Fibroblast of lung (primary cell): Measurements from ENCODE around the gene OR52D1. TPM values are rescaled to one million over a fixed set of nuclear protein-coding genes. Genes with fewer than 3 reads are reported as not detected.

Experiments used
- DNase-seq, 2 donors: peaks; one replicate each; pipeline versions ENCODE4 v3.0.0 to v3.0.0-alpha.2; 2010; ENCODE audit warnings: low read depth in 2 of 2
- H2AFZ ChIP-seq: 2 replicates; pipeline ENCODE4 v1.5.1; 2012; ENCODE audit warnings: low read length, control low read depth, inconsistent platforms
- H3K27ac ChIP-seq: 2 replicates; pipeline ENCODE4 v1.5.1; 2011; ENCODE audit warnings: low read length, control low read depth; ENCODE audit not compliant: insufficient read depth
- H3K27me3 ChIP-seq: 2 replicates; pipeline ENCODE4 v1.5.1; 2011; ENCODE audit warnings: mild to moderate bottlenecking, low read length; ENCODE audit not compliant: control insufficient read depth, insufficient read depth
- H3K36me3 ChIP-seq: 2 replicates; pipeline ENCODE4 v1.5.1; 2011; ENCODE audit warnings: low read length; ENCODE audit not compliant: control insufficient read depth, insufficient read depth
- H3K4me1 ChIP-seq: 2 replicates; pipeline ENCODE4 v1.5.1; 2011; ENCODE audit warnings: low read length; ENCODE audit not compliant: control insufficient read depth, insufficient read depth; ENCODE audit errors: extremely low read depth
- H3K4me2 ChIP-seq: 2 replicates; pipeline ENCODE4 v1.5.1; 2011; ENCODE audit warnings: low read length, control low read depth; ENCODE audit not compliant: insufficient read depth; ENCODE audit errors: extremely low read depth
- H3K4me3 ChIP-seq, 4 experiments: fragments of 200-600 bp in 1 of 4; sonication (generic) in 1 of 4; replicated peaks in 1 of 4; 2 replicates each; pipeline ENCODE4 v1.5.1; 2011 to 2016; ENCODE audit warnings: low read length in 4 of 4, low read depth in 3 of 4, mild to moderate bottlenecking in 3 of 4, control low read depth in 2 of 4, inconsistent platforms in 1 of 4, mixed read lengths in 1 of 4; ENCODE audit not compliant: insufficient read depth in 1 of 4; ENCODE audit errors: control extremely low read depth in 1 of 4
- H3K79me2 ChIP-seq: 2 replicates; pipeline ENCODE4 v1.5.1; 2012; ENCODE audit warnings: mild to moderate bottlenecking, low read length, inconsistent platforms; ENCODE audit not compliant: control insufficient read depth, insufficient read depth
- H3K9ac ChIP-seq: 2 replicates; pipeline ENCODE4 v1.5.1; 2011; ENCODE audit warnings: mild to moderate bottlenecking, low read length, control low read depth; ENCODE audit not compliant: insufficient read depth
- H3K9me3 ChIP-seq: 2 replicates; pipeline ENCODE4 v1.5.1; 2012; ENCODE audit warnings: low read depth, low read length; ENCODE audit not compliant: control insufficient read depth, insufficient read depth
- H4K20me1 ChIP-seq: 2 replicates; pipeline ENCODE4 v1.5.1; 2011; ENCODE audit warnings: low read length; ENCODE audit not compliant: control insufficient read depth, insufficient read depth; ENCODE audit errors: extremely low read depth
- CTCF ChIP-seq, 2 donors: IDR thresholded peaks in 1 of 2; conservative IDR thresholded peaks in 1 of 2; 1 replicate in 1 of 2; 2 replicates in 1 of 2; pipeline ENCODE4 v1.5.1; 2011 to 2012; ENCODE audit warnings: low read length in 2 of 2, control low read depth in 1 of 2, inconsistent platforms in 1 of 2, low read depth in 1 of 2, mild to moderate bottlenecking in 1 of 2
- EZH2 ChIP-seq: IDR thresholded peaks from 2 replicates; pipeline ENCODE4 v1.5.1; 2012; ENCODE audit warnings: low read length, control low read depth, mild to moderate bottlenecking; ENCODE audit errors: missing control alignments
- polyA plus RNA-seq, 2 donors: library from polyadenylated mRNA; depleted of rRNA in 1 of 2; stranded (reverse) in 1 of 2; unstranded in 1 of 2; fragments of >200 nt; gene quantifications; 2 replicates each; pipeline ENCODE4 v1.2.1, GENCODE V29; 2011 to 2012; ENCODE audit warnings: missing spikeins in 1 of 2
- total RNA-seq: library from RNA; depleted of rRNA; stranded (reverse); fragments of >200 nt; gene quantifications from 2 replicates; pipeline ENCODE4 v1.2.1, GENCODE V29; 2014

OR52D1 gene
- total and polyA plus RNA-seq, 2 donors (not counting 1 experiment from before 2014, with no cell fraction given): not detected

GRCh38 chr11:5467527-5467926 is 21.0 kb upstream of the OR52D1 start:
- no peaks in the 10 kb centered on the region for H3K27me3 ChIP-seq
- H2AFZ ChIP-seq: no peak overlapping the region
- no peaks in the 10 kb centered on the region for H3K79me2 ChIP-seq
- TF ChIP-seq EZH2: no peak
- TF ChIP-seq CTCF (conservative IDR thresholded peaks at IDR 0.05 in 1 of 2, IDR thresholded peaks at IDR 0.05 in 1 of 2; ENCODE audit: low read depth in 1 of 2, low read length in 2 of 2): no peak
- H3K9ac ChIP-seq: no peak overlapping the region
- H3K4me3 ChIP-seq: no peak overlapping the region
- H4K20me1 ChIP-seq: no peaks in the 10 kb centered on the region
- no peak overlapping the region for H3K27ac ChIP-seq
- H3K9me3 ChIP-seq: no peaks in the 10 kb centered on the region
- no peaks in the 10 kb centered on the region for H3K36me3 ChIP-seq
- no peaks in the 10 kb centered on the region for H3K4me1 ChIP-seq
- DNase-seq: no peak
- H3K4me2 ChIP-seq: no peak overlapping the region

GRCh38 chr11:5473921-5474320 is 14.6 kb upstream of the OR52D1 start:
- Histone ChIP-seq H3K4me3 (no peak overlapping the region), H4K20me1 (no peaks in the 10 kb centered on the region), H3K9ac (no peak overlapping the region), H3K4me1 (no peaks in the 10 kb centered on the region), H3K36me3 (no peaks in the 10 kb centered on the region), H2AFZ (no peak overlapping the region), H3K9me3 (no peaks in the 10 kb centered on the region), H3K27me3 (no peaks in the 10 kb centered on the region), H3K27ac (no peak overlapping the region), H3K79me2 (no peaks in the 10 kb centered on the region), H3K4me2 (no peak overlapping the region)
- TF ChIP-seq CTCF (conservative IDR thresholded peaks at IDR 0.05 in 1 of 2, IDR thresholded peaks at IDR 0.05 in 1 of 2; ENCODE audit: low read depth in 1 of 2, low read length in 2 of 2) (no peak), EZH2 (no peak)
- DNase-seq: no peak

- Histone ChIP-seq H3K9me3 (no peaks in the 10 kb centered on the region), H3K36me3 (no peaks in the 10 kb centered on the region), H3K9ac (no peak overlapping the region), H3K4me2 (no peak overlapping the region), H3K27ac (no peak overlapping the region), H3K4me3 (no peak overlapping the region), H3K27me3 (no peaks in the 10 kb centered on the region), H3K79me2 (no peaks in the 10 kb centered on the region), H2AFZ (no peak overlapping the region), H4K20me1 (no peaks in the 10 kb centered on the region), H3K4me1 (no peaks in the 10 kb centered on the region)
- DNase-seq: peak; percentile 43 to 59
- TF ChIP-seq EZH2: no peak
- TF ChIP-seq CTCF (conservative IDR thresholded peaks at IDR 0.05 in 1 of 2, IDR thresholded peaks at IDR 0.05 in 1 of 2; ENCODE audit: low read depth in 1 of 2, low read length in 2 of 2): peak; percentile 85 to 88
Observed at GRCh38 chr11:5476186-5476819, 12.2 kb upstream of the OR52D1 start.
